Liver (tissue), 3 donors: ENCODE measurements around the gene KCNMA1.

ENCODE experiments used
- ATF3 ChIP-seq: IDR thresholded peaks from 2 replicates; pipeline ENCODE4 v1.6.1; 2016; ENCODE audit warnings: antibody characterized with exemption
- CTCF ChIP-seq: fragments of 150-350 bp; IDR thresholded peaks from 2 replicates; pipeline ENCODE4 v1.5.1; 2017; ENCODE audit warnings: improper control_type of control experiment, low read depth, low read length; ENCODE audit not compliant: missing input control
- EGR1 ChIP-seq, 2 donors: IDR thresholded peaks; 2 replicates each; pipeline ENCODE4 v1.6.1; 2016 to 2018; ENCODE audit warnings: antibody characterized with exemption in 2 of 2, low read depth in 2 of 2
- FOXA1 ChIP-seq: IDR thresholded peaks from 2 replicates; pipeline ENCODE4 v1.6.1; 2016; ENCODE audit warnings: antibody characterized with exemption
- JUND ChIP-seq, 2 donors: IDR thresholded peaks; 2 replicates each; pipeline ENCODE4 v1.6.1; 2016; ENCODE audit warnings: antibody characterized with exemption in 2 of 2
- MAX ChIP-seq: IDR thresholded peaks from 2 replicates; pipeline ENCODE4 v1.6.1; 2016; ENCODE audit warnings: antibody characterized with exemption
- RAD21 ChIP-seq, 2 donors: IDR thresholded peaks; 2 replicates each; pipeline ENCODE4 v1.6.1; 2016; ENCODE audit warnings: antibody characterized with exemption in 2 of 2, mild to moderate bottlenecking in 2 of 2
- REST ChIP-seq: IDR thresholded peaks from 2 replicates; pipeline ENCODE4 v1.6.1; 2016; ENCODE audit warnings: antibody characterized with exemption, mild to moderate bottlenecking
- SP1 ChIP-seq: IDR thresholded peaks from 2 replicates; pipeline ENCODE4 v1.6.1; 2018; ENCODE audit warnings: antibody characterized with exemption, mild to moderate bottlenecking
- TAF1 ChIP-seq: conservative IDR thresholded peaks from 2 replicates; pipeline ENCODE4 v1.6.1; 2016; ENCODE audit warnings: antibody characterized with exemption, mild to moderate bottlenecking
- ZBTB33 ChIP-seq: IDR thresholded peaks from 2 replicates; pipeline ENCODE4 v1.6.1; 2016; ENCODE audit warnings: antibody characterized with exemption
- donor health status: healthy.
- donor health status: healthy.

- TF ChIP-seq JUND (IDR thresholded peaks at IDR 0.05) (no peak), SP1 (no peak), CTCF (no peak), ZBTB33 (no peak), RAD21 (IDR thresholded peaks at IDR 0.05) (no peak), ATF3 (no peak), EGR1 (IDR thresholded peaks at IDR 0.05; ENCODE audit: low read depth in 2 of 2) (no peak), TAF1 (no peak), REST (no peak), FOXA1 (no peak), MAX (no peak)
Measured at GRCh38 chr10:77600640-77601039, 37.0 kb downstream of the KCNMA1 start.
